Uterus (tissue), 4 donors: ENCODE results near the gene CSTF1. TPM values are rescaled to one million over a fixed set of nuclear protein-coding genes. Genes with fewer than 3 reads are reported as not detected.

Source experiments
- DNase-seq, 2 donors: peaks; one replicate each; pipeline ENCODE4 v3.0.0-alpha.2; 2019 to 2020
- H3K27ac ChIP-seq, 2 donors: fragments of 200-600 bp; sonication (generic); 1 replicate in 1 of 2; 2 replicates in 1 of 2; pipeline ENCODE4 v1.5.1; 2016 to 2018
- H3K27me3 ChIP-seq, 2 donors: fragments of 200-600 bp; sonication (generic); one replicate each; pipeline ENCODE4 v1.5.1; 2018 to 2019; ENCODE audit warnings: control low read depth in 1 of 2
- H3K36me3 ChIP-seq, 2 donors: fragments of 200-600 bp; sonication (generic); one replicate each; pipeline ENCODE4 v1.5.1; 2019; ENCODE audit warnings: control low read depth in 1 of 2
- H3K4me1 ChIP-seq, 2 donors: fragments of 200-600 bp; sonication (generic); one replicate each; pipeline ENCODE4 v1.5.1; 2018 to 2019; ENCODE audit warnings: control low read depth in 1 of 2
- H3K4me3 ChIP-seq, 2 donors: fragments of 200-600 bp; sonication (generic); 1 replicate in 1 of 2; 2 replicates in 1 of 2; pipeline ENCODE4 v1.5.1; 2018 to 2019; ENCODE audit warnings: mild to moderate bottlenecking in 1 of 2
- H3K9me3 ChIP-seq, 2 donors: fragments of 200-600 bp; sonication (generic); one replicate each; pipeline ENCODE4 v1.5.1; 2019; ENCODE audit warnings: control low read depth in 1 of 2
- CTCF ChIP-seq, 4 experiments: fragments of 200-600 bp in 2 of 4; fragments of 450-650 bp in 2 of 4; sonication (generic) in 2 of 4; IDR thresholded peaks; one replicate each; pipeline ENCODE4 v1.5.1; 2016 to 2019; ENCODE audit warnings: antibody characterized with exemption in 4 of 4, mild to moderate bottlenecking in 2 of 4, moderate library complexity in 1 of 4
- POLR2A ChIP-seq, 2 donors: fragments of 450-650 bp; IDR thresholded peaks; one replicate each; pipeline ENCODE4 v1.6.1; 2016; ENCODE audit warnings: antibody characterized with exemption in 2 of 2, mild to moderate bottlenecking in 1 of 2, moderate library complexity in 1 of 2
- intact Hi-C: fragments of 100-400 bp; cut with DNase I; formaldehyde crosslinking; loops from one replicate; pipeline ENCODE4 v1.15.1; 2023; ENCODE audit warnings: low total_unique reads
- total RNA-seq, 4 donors: library from RNA; depleted of rRNA in 3 of 4; stranded (reverse); fragments of >200 nt in 3 of 4; gene quantifications; one replicate each; pipeline versions ENCODE4 v1.1.0 to v1.2.4, GENCODE V29; 2014 to 2023
- donor health status: DM: yes; HTN: yes; CAD: no.

The CSTF1 gene
- total RNA-seq, 4 donors from 2014 or later: 20.9 to 44.0 (median 29.9) TPM

GRCh38 chr20:56360908-56361205 lies 31.6 kb upstream of the CSTF1 start:
- no peak overlapping the region for H3K27ac ChIP-seq

GRCh38 chr20:56361900-56362299 lies 30.5 kb upstream of the CSTF1 start:
- H3K4me1 ChIP-seq: peaks cover 0 to 10% of the 10 kb centered on the region in 2 donors
- no peaks in the 10 kb centered on the region for H3K36me3 ChIP-seq
- TF ChIP-seq POLR2A (IDR thresholded peaks at IDR 0.05): no peak
- no peak for TF ChIP-seq CTCF (IDR thresholded peaks at IDR 0.05)
- H3K4me3 ChIP-seq: no peak overlapping the region
- H3K27me3 ChIP-seq: no peaks in the 10 kb centered on the region
- DNase-seq: no peak
- no peak overlapping the region for H3K27ac ChIP-seq
- intact Hi-C loops: no loop called here
- no peaks in the 10 kb centered on the region for H3K9me3 ChIP-seq

More at GRCh38 chr20:56360908-56361205, 31.6 kb upstream of the CSTF1 start:
- H3K4me3 ChIP-seq: no peak overlapping the region
- TF ChIP-seq POLR2A (IDR thresholded peaks at IDR 0.05) (no peak), CTCF (IDR thresholded peaks at IDR 0.05) (no peak)
- no peaks in the 10 kb centered on the region for H3K36me3 ChIP-seq
- no peaks in the 10 kb centered on the region for H3K9me3 ChIP-seq
- intact Hi-C loops: no loop called here
- no peak for DNase-seq
- H3K4me1 ChIP-seq: peaks cover 0 to 10% of the 10 kb centered on the region in 2 donors
- no peaks in the 10 kb centered on the region for H3K27me3 ChIP-seq

GRCh38 chr20:56362833-56363413 lies 29.5 kb upstream of the CSTF1 start:
- intact Hi-C loops: no loop called here
- Histone ChIP-seq H3K27ac (no peak overlapping the region), H3K36me3 (no peaks in the 10 kb centered on the region), H3K9me3 (no peaks in the 10 kb centered on the region), H3K4me1 (peaks cover 0 to 10% of the 10 kb centered on the region in 2 donors), H3K27me3 (no peaks in the 10 kb centered on the region), H3K4me3 (no peak overlapping the region)
- TF ChIP-seq POLR2A (IDR thresholded peaks at IDR 0.05) (no peak), CTCF (IDR thresholded peaks at IDR 0.05) (no peak)
- no peak for DNase-seq

GRCh38 chr20:56363491-56363890 lies 29.0 kb upstream of the CSTF1 start:
- Histone ChIP-seq H3K4me1 (peaks cover 0 to 10% of the 10 kb centered on the region in 2 donors), H3K36me3 (no peaks in the 10 kb centered on the region), H3K27ac (no peak overlapping the region), H3K27me3 (no peaks in the 10 kb centered on the region), H3K4me3 (no peak overlapping the region), H3K9me3 (no peaks in the 10 kb centered on the region)
- no peak for TF ChIP-seq POLR2A (IDR thresholded peaks at IDR 0.05)
- TF ChIP-seq CTCF (IDR thresholded peaks at IDR 0.05): no peak
- DNase-seq: no peak
- intact Hi-C loops: no loop called here

GRCh38 chr20:56368351-56369134 lies 23.9 kb upstream of the CSTF1 start:
- no peaks in the 10 kb centered on the region for H3K36me3 ChIP-seq
- intact Hi-C loops: no loop called here
- H3K27ac ChIP-seq: no peak overlapping the region
- H3K9me3 ChIP-seq: no peaks in the 10 kb centered on the region
- H3K4me3 ChIP-seq: no peak overlapping the region
- no peaks in the 10 kb centered on the region for H3K27me3 ChIP-seq
- DNase-seq: no peak
- TF ChIP-seq CTCF (IDR thresholded peaks at IDR 0.05) (no peak), POLR2A (IDR thresholded peaks at IDR 0.05) (no peak)
- no peaks in the 10 kb centered on the region for H3K4me1 ChIP-seq
